K562 (cell line): Measurements from ENCODE around the gene MMP28. TPM values are rescaled to one million over a fixed set of nuclear protein-coding genes. Genes with fewer than 3 reads are reported as not detected.

Experiments used
- ATAC-seq: fragments of 200-7000 bp; cut with Tn5 transposase; 3 replicates; pipeline ENCODE4 v1.9.1; 2020; ENCODE audit warnings: moderate library complexity
- BruUV-seq: library from RNA; stranded (reverse); fragments of 400-500 nt; replicated peaks from 2 replicates; lab custom pipeline; 2021; lab: Mats Ljungman, UMichigan
- CTCF ChIA-PET: fragments of 300-600 bp; formaldehyde crosslinking; extraction: SDS; loops from one replicate; lab custom pipeline; 2021; ENCODE audit warnings: low intra/inter-chr PET ratio; lab: Yijun Ruan, JAX
- POLR2A ChIA-PET: fragments of 300-600, 350-650 bp; sonication (Branson Sonifier 250); formaldehyde crosslinking; extraction: SDS; loops from one replicate; lab custom pipeline; 2021; ENCODE audit warnings: antibody characterized with exemption, inconsistent platforms; lab: Yijun Ruan, JAX
- DNase-seq, 4 experiments: peaks; one replicate each; pipeline versions ENCODE4 v3.0.0 to v3.0.0-alpha.2; 2011 to 2018; ENCODE audit warnings: low spot score in 3 of 4, mixed read lengths in 3 of 4; ENCODE audit errors: extremely low read depth in 1 of 4
- FAIRE-seq: peaks from 2 replicates; lab custom pipeline; 2011; peaks lifted over from hg19 to GRCh38; lab: Jason Lieb, UNC
- H2AFZ ChIP-seq: 2 replicates; pipeline ENCODE4 v1.6.0; 2011; ENCODE audit warnings: low read depth, low read length, control low read depth, inconsistent platforms
- H3K27ac ChIP-seq: fragments of 200-600 bp; 3 replicates; pipeline ENCODE4 v1.8.0; 2011; ENCODE audit warnings: low read depth, mild to moderate bottlenecking, control low read depth, inconsistent platforms, low read length, moderate library complexity, mixed read lengths; ENCODE audit errors: extremely low read depth
- H3K27me3 ChIP-seq, 2 experiments: fragments of 300-600 bp in 1 of 2; 2 replicates in 1 of 2; 3 replicates in 1 of 2; pipeline versions ENCODE4 v1.6.0 to v1.8.0; 2011; ENCODE audit warnings: inconsistent platforms in 2 of 2, low read length in 2 of 2, mild to moderate bottlenecking in 1 of 2, mixed read lengths in 1 of 2, moderate library complexity in 1 of 2; ENCODE audit not compliant: control insufficient read depth in 2 of 2, insufficient read depth in 2 of 2
- H3K36me3 ChIP-seq: fragments of 300-600 bp; 3 replicates; pipeline ENCODE4 v1.8.0; 2011; ENCODE audit warnings: mild to moderate bottlenecking, low read length, inconsistent platforms; ENCODE audit not compliant: control insufficient read depth, insufficient read depth
- H3K4me1 ChIP-seq, 2 experiments: fragments of 200-600 bp in 1 of 2; replicated peaks in 1 of 2; 2 replicates in 1 of 2; 3 replicates in 1 of 2; pipeline versions ENCODE4 v1.5.1 to v1.8.0; 2011; ENCODE audit warnings: inconsistent platforms in 2 of 2, low read length in 2 of 2, mild to moderate bottlenecking in 1 of 2, mixed read lengths in 1 of 2, moderate library complexity in 1 of 2; ENCODE audit not compliant: control insufficient read depth in 2 of 2, insufficient read depth in 2 of 2
- H3K4me2 ChIP-seq: 2 replicates; pipeline ENCODE4 v1.6.1; 2011; ENCODE audit warnings: low read length, control low read depth, inconsistent platforms, mixed read lengths; ENCODE audit not compliant: insufficient read depth
- H3K4me3 ChIP-seq: fragments of 200-600 bp; sonication (generic), shearing (Covaris generic); 2 replicates; pipeline ENCODE4 v1.5.1; 2016; ENCODE audit warnings: control low read depth, inconsistent platforms
- H3K79me2 ChIP-seq: fragments of 200-600 bp; 3 replicates; pipeline ENCODE4 v1.8.0; 2011; ENCODE audit warnings: low read length, inconsistent platforms; ENCODE audit not compliant: control insufficient read depth, insufficient read depth
- H3K9ac ChIP-seq, 2 experiments: 2 replicates each; pipeline versions ENCODE4 v1.6.0 to v1.6.1; 2011; ENCODE audit warnings: low read depth in 2 of 2, low read length in 2 of 2, control low read depth in 1 of 2, inconsistent platforms in 1 of 2, mild to moderate bottlenecking in 1 of 2, mixed read lengths in 1 of 2; ENCODE audit not compliant: insufficient read depth in 1 of 2
- H3K9me1 ChIP-seq: one replicate; pipeline ENCODE4 v1.6.0; 2011; ENCODE audit warnings: inconsistent platforms, mild to moderate bottlenecking, low read length, moderate library complexity; ENCODE audit not compliant: control insufficient read depth, insufficient read depth
- H3K9me3 ChIP-seq: replicated peaks from 2 replicates; pipeline ENCODE4 v1.5.1; 2011; ENCODE audit warnings: low read depth, low read length, inconsistent platforms; ENCODE audit not compliant: control insufficient read depth, insufficient read depth
- H4K20me1 ChIP-seq: replicated peaks from 2 replicates; pipeline ENCODE4 v1.6.1; 2011; ENCODE audit warnings: low read length, inconsistent platforms, mixed read lengths; ENCODE audit not compliant: control insufficient read depth, insufficient read depth
- BCOR ChIP-seq: fragments of 450-650 bp; IDR thresholded peaks from 2 replicates; pipeline ENCODE4 v1.6.1; 2016
- CREM ChIP-seq: IDR thresholded peaks from 2 replicates; pipeline ENCODE4 v1.6.1; 2014; ENCODE audit warnings: antibody characterized with exemption, low read depth
- KDM1A ChIP-seq, 2 experiments: fragments of 450-650 bp; IDR thresholded peaks; 2 replicates each; pipeline ENCODE4 v1.6.1; 2016; ENCODE audit warnings: mild to moderate bottlenecking in 2 of 2
- MYC ChIP-seq, 2 experiments: fragments of 250-450 bp in 1 of 2; sonication (Bioruptor Pico) in 1 of 2; IDR thresholded peaks; 2 replicates each; pipeline versions ENCODE4 v1.5.1 to v1.6.1; 2012 to 2021; ENCODE audit warnings: low read depth in 2 of 2, borderline replicate concordance in 1 of 2, improper control_type of control experiment in 1 of 2, low read length in 1 of 2, mild to moderate bottlenecking in 1 of 2, moderate library complexity in 1 of 2
- RBM25 ChIP-seq: fragments of 200-400 bp; formaldehyde crosslinking; IDR thresholded peaks from 2 replicates; pipeline ENCODE4 v1.6.1; 2018; ENCODE audit warnings: low read length, low read depth, moderate library complexity; ENCODE audit not compliant: severe bottlenecking
- SMARCA5 ChIP-seq: fragments of 450-650 bp; IDR thresholded peaks from 2 replicates; pipeline ENCODE4 v1.6.1; 2016
- ZFP36 ChIP-seq: fragments of 150-350 bp; IDR thresholded peaks from 2 replicates; pipeline ENCODE4 v1.6.1; 2018; ENCODE audit warnings: low read length, low read depth; ENCODE audit not compliant: partially characterized antibody
- ZNF175 ChIP-seq: fragments of 200-800 bp; sonication (Bioruptor generic); IDR thresholded peaks from 2 replicates; pipeline ENCODE4 v1.6.1; 2016; ENCODE audit warnings: low read depth, mild to moderate bottlenecking, missing genetic modification characterization, missing compliant biosample characterization
- ZNF445 ChIP-seq: fragments of 250-450 bp; sonication (Bioruptor Pico); IDR thresholded peaks from 2 replicates; pipeline ENCODE4 v1.4.0; 2020; ENCODE audit warnings: low read depth, mild to moderate bottlenecking, moderate library complexity
- WGBS: fragments of 100-300 bp; shearing (Covaris generic); methylation state at CpG from one replicate; pipeline ENCODE4 v1.1.6; 2016; ENCODE audit warnings: low coverage, mixed read lengths; ENCODE audit not compliant: insufficient coverage; ENCODE audit errors: missing lambda C conversion rate; 5-methylcytosine and 5-hydroxymethylcytosine counted together
- in situ Hi-C: fragments of 300-500 bp; cut with MboI; formaldehyde crosslinking; loops from 4 replicates; pipeline ENCODE4 v1.15.0; 2018; ENCODE audit warnings: inconsistent platforms, mixed read lengths
- intact Hi-C: fragments of 100-400 bp; cut with micrococcal nuclease; formaldehyde crosslinking; loops from 2 replicates; pipeline ENCODE4 v1.14.2; 2022
- polyA plus RNA-seq, 8 experiments: library from polyadenylated mRNA; depleted of rRNA in 4 of 8; stranded (reverse) in 5 of 8; unstranded in 3 of 8; fragments of >200 nt; fragmentation: Nextera tagmentation in 2 of 8; fragmentation: Illumina TruSeq in 1 of 8; extraction: Ambion mirVana in 2 of 8; extraction: Trizol in 1 of 8; gene quantifications; 2 replicates each; pipeline versions ENCODE4 v1.2.1 to v1.2.3, GENCODE V29; 2011 to 2014; ENCODE audit warnings: inconsistent platforms in 1 of 8, missing spikeins in 1 of 8
- total RNA-seq, 7 experiments: library from RNA; depleted of rRNA in 6 of 7; stranded (reverse); fragments of >200 nt in 6 of 7; fragmentation: Illumina TruSeq in 2 of 7; extraction: Trizol in 2 of 7; gene quantifications; 2 replicates each; pipeline versions ENCODE4 v1.2.1 to v1.2.3, GENCODE V29; 2011 to 2021; ENCODE audit warnings: low replicate concordance in 1 of 7
- TF ChIP-seq, protein P1 (sequence below): fragments of 450-650 bp; conservative IDR thresholded peaks from 2 replicates; pipeline ENCODE4 v1.6.1; 2016; ENCODE audit warnings: missing genetic modification characterization, low read depth, mild to moderate bottlenecking, control low read depth, missing compliant biosample characterization
- TF ChIP-seq, protein P2 (sequence below), 2 experiments: fragments of 450-650 bp; IDR thresholded peaks; 2 replicates each; pipeline ENCODE4 v1.6.1; 2016; ENCODE audit warnings: mild to moderate bottlenecking in 2 of 2, borderline replicate concordance in 1 of 2, low read depth in 1 of 2, moderate library complexity in 1 of 2

Gene MMP28
- total and polyA plus RNA-seq, 9 of the 15 experiments (the other 6 are each of a cell fraction or from before 2014, with no cell fraction given): not detected

DNA sequence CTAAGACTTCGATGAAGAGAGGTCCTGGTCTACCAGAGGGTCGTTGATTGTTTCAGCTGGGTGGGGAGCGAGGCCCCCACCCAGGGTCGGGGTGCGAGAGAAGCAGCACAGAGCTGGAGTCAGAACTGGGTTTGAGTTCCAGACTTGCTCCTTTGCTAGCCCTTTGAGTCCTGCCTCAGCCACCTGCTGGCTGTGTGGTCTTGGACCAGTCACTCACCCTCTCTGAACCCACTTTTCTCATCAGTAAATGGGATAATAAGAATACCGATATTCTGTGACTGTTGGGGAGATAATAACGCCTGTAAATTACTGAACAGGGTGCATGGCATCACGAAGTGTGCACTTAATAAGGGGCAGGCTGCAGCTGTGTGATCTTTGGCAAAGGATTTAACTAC is 427 bp upstream of the MMP28 start:
- H3K36me3 ChIP-seq: no peaks in the 10 kb centered on the region
- H3K9me1 ChIP-seq: no peaks in the 10 kb centered on the region
- BruUV-seq: no TSS peak
- no peak overlapping the region for H2AFZ ChIP-seq
- TF ChIP-seq RBM25: peak; percentile 83
- TF ChIP-seq SMARCA5: 0 out of 2 replicates have a peak, but pooled peaks have one; percentile 13
- no peak for TF ChIP-seq CREM
- peak; percentile 80 for TF ChIP-seq ZFP36
- TF ChIP-seq BCOR: peak; percentile 73
- no peak for TF ChIP-seq ZNF175
- no peak for TF ChIP-seq ZNF445
- TF ChIP-seq, protein P1, sequence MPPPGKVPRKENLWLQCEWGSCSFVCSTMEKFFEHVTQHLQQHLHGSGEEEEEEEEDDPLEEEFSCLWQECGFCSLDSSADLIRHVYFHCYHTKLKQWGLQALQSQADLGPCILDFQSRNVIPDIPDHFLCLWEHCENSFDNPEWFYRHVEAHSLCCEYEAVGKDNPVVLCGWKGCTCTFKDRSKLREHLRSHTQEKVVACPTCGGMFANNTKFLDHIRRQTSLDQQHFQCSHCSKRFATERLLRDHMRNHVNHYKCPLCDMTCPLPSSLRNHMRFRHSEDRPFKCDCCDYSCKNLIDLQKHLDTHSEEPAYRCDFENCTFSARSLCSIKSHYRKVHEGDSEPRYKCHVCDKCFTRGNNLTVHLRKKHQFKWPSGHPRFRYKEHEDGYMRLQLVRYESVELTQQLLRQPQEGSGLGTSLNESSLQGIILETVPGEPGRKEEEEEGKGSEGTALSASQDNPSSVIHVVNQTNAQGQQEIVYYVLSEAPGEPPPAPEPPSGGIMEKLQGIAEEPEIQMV: no peak
- no peak for TF ChIP-seq MYC (IDR thresholded peaks at IDR 0.05; ENCODE audit: low read depth, low read length)
- TF ChIP-seq MYC (CRISPR knock-in tag; IDR thresholded peaks at IDR 0.05; ENCODE audit: borderline replicate concordance, low read depth): no peak
- TF ChIP-seq KDM1A (IDR thresholded peaks at IDR 0.05): peak; percentile 9 to 12; a peak in 1 of 4 replicates
- TF ChIP-seq, protein P2, sequence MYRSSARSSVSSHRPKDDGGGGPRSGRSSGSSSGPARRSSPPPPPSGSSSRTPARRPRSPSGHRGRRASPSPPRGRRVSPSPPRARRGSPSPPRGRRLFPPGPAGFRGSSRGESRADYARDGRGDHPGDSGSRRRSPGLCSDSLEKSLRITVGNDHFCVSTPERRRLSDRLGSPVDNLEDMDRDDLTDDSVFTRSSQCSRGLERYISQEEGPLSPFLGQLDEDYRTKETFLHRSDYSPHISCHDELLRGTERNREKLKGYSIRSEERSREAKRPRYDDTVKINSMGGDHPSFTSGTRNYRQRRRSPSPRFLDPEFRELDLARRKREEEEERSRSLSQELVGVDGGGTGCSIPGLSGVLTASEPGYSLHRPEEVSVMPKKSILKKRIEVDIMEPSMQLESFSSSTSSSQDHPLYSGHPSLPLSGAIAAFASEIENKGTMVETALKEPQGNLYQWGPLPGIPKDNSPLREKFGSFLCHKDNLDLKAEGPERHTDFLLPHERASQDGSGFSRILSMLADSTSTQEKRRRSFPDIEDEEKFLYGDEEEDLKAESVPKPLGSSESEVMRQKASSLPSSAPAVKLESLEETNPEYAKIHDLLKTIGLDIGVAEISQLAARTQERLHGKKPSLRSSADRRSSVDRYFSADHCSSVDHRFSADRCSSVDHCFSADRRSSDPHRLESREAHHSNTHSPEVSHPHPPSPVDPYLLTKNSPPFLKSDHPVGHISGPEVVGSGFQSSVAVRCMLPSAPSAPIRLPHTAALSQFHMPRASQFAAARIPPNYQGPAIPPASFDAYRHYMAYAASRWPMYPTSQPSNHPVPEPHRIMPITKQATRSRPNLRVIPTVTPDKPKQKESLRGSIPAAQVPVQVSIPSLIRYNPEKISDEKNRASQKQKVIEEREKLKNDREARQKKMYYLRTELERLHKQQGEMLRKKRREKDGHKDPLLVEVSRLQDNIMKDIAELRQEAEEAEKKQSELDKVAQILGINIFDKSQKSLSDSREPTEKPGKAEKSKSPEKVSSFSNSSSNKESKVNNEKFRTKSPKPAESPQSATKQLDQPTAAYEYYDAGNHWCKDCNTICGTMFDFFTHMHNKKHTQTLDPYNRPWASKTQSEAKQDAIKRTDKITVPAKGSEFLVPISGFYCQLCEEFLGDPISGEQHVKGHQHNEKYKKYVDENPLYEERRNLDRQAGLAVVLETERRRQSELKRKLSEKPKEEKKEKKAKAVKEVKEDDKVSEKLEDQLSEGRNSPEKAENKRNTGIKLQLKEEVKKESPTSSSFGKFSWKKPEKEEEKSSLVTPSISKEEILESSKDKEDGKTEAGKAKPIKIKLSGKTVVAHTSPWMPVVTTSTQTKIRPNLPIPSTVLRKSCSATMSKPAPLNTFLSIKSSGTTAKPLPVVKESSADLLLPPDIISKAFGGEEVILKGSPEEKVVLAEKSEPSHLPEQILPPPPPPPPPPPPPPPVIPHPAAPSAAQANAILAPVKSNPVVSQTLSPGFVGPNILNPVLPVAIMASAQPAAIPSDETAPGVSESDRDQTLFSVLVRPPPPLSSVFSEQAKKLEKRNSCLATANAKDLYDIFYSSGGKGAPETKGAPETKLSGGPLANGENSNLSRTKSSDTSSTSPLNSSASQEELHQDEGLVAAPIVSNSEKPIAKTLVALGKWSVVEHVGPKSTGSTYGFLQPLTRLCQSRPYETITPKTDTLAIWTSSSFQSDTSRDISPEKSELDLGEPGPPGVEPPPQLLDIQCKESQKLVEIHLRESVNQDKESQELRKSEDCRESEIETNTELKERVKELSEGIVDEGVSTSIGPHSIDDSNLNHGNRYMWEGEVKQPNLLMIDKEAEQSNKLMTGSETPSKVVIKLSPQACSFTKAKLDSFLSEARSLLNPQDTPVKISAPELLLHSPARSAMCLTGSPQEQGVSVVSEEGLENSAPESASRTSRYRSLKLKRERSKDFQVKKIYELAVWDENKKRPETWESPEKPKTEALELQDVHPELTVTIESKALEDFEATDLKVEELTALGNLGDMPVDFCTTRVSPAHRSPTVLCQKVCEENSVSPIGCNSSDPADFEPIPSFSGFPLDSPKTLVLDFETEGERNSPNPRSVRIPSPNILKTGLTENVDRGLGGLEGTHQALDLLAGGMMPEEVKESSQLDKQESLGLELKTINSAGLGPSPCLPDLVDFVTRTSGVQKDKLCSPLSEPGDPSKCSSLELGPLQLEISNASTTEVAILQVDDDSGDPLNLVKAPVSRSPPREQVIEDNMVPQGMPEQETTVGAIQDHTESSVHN (IDR thresholded peaks at IDR 0.05; ENCODE audit: borderline replicate concordance in 1 of 2, low read depth in 1 of 2): no peak
- TF ChIP-seq, all 486 proteins: peak for 5
- in situ Hi-C loops (no loop called here), intact Hi-C loops (no loop called here)
- ChIA-PET CTCF (no interaction called here), POLR2A (interaction anchor here (0.7 to 2.0 kb wide), 3 partner anchors 10 to 302 kb away, joined by 4 to 13 read pairs (median 5); partner anchors contain the start of gene TAF15)
- 0 out of 4 replicates have a peak overlapping the region, but pooled peaks of 1 of the 2 experiments have one; percentile 64 for H3K9ac ChIP-seq
- H3K9me3 ChIP-seq: no peaks in the 10 kb centered on the region
- peak overlapping the region; percentile 59 for H3K4me2 ChIP-seq
- FAIRE-seq (no peak), ATAC-seq (no peak), DNase-seq (no peak)
- H3K4me3 ChIP-seq: no peak overlapping the region; the same call in 1 of the 2 replicates
- peaks cover 4% of the 10 kb centered on the region; the same call in 1 of the 2 replicates for H4K20me1 ChIP-seq
- H3K79me2 ChIP-seq: no peaks in the 10 kb centered on the region
- peaks cover 48 to 72% of the 10 kb centered on the region in 2 experiments for H3K27me3 ChIP-seq
- peaks cover 0 to 14% of the 10 kb centered on the region in 2 experiments; a peak in 4 of 5 replicates for H3K4me1 ChIP-seq
- WGBS: 7% methylated on average over 8 of the region's 8 CpGs
- no peak overlapping the region for H3K27ac ChIP-seq
